Stimulated activated CD4-positive, alpha-beta T cell treated with anti-CD3 and anti-CD28 coated beads, TNF-alpha, amount 100 ng/mL, for 1 hour (primary cell): ENCODE measurements around the gene PHYKPL.
"Not testable (repeated sequence)": the region's sequence is repeated elsewhere in the genome, so short reads cannot be mapped to it uniquely, and the experiment has no call there.

Source experiments
- DNase-seq, 3 donors: peaks; one replicate each; pipeline ENCODE4 v3.0.0-alpha.2; 2020; ENCODE audit warnings: low read depth in 3 of 3, low spot score in 1 of 3

Gene PHYKPL

GRCh38 chr5:178208540-178209227 is 23.9 kb downstream of the PHYKPL start:
- no peak for DNase-seq

- no peak for DNase-seq
Observed at GRCh38 chr5:178207917-178208280, 24.7 kb downstream of the PHYKPL start.

- DNase-seq = no peak
Observed at GRCh38 chr5:178207183-178207916, 25.3 kb downstream of the PHYKPL start.

GRCh38 chr5:178206166-178207101 is 26.2 kb downstream of the PHYKPL start:
- no peak for DNase-seq

GRCh38 chr5:178205749-178206047 is 26.9 kb downstream of the PHYKPL start:
- no peak for DNase-seq

- peak; percentile 35 to 58 (median 38) for DNase-seq
Observed at GRCh38 chr5:178204935-178205748, 27.5 kb downstream of the PHYKPL start.

GRCh38 chr5:178204182-178204934 is 28.2 kb downstream of the PHYKPL start, which contains the start of gene HNRNPAB:
Gene HNRNPAB, plus strand, starts transcription at chr5:178204533. Its CDS starts 305 bp downstream, at chr5:178204838.
- peak; percentile 91 to 97 (median 95) for DNase-seq

GRCh38 chr5:178203670-178204181 is 28.9 kb downstream of the PHYKPL start:
- DNase-seq = no peak

GRCh38 chr5:178202541-178202940 is 30.1 kb downstream of the PHYKPL start:
- no peak for DNase-seq

GRCh38 chr5:178201927-178202235 is 30.7 kb downstream of the PHYKPL start:
- DNase-seq = no peak

GRCh38 chr5:178201221-178201926 is 31.2 kb downstream of the PHYKPL start:
- no peak for DNase-seq

GRCh38 chr5:178199581-178200434 is 32.8 kb downstream of the PHYKPL start:
- DNase-seq = no peak

GRCh38 chr5:178198706-178199105 is 33.9 kb downstream of the PHYKPL start:
- DNase-seq = no peak

GRCh38 chr5:178198151-178198550 is 34.5 kb downstream of the PHYKPL start:
- not testable (repeated sequence) for DNase-seq

- no peak for DNase-seq
Observed at GRCh38 chr5:178196986-178197385, 35.6 kb downstream of the PHYKPL start.

GRCh38 chr5:178196281-178196812 is 36.3 kb downstream of the PHYKPL start:
- DNase-seq = no peak

- no peak for DNase-seq
Observed at GRCh38 chr5:178194026-178194425, 38.6 kb downstream of the PHYKPL start.

- DNase-seq = no peak
Observed at GRCh38 chr5:178193251-178193809, 39.3 kb downstream of the PHYKPL start.
